HG02852 (cell line): Measurements from ENCODE around the gene TRPC4AP.

Experiments
- ATAC-seq: cut with Tn5 transposase; IDR thresholded peaks from one replicate; pipeline ENCODE4 v1.9.1; 2021; ENCODE audit warnings: mild to moderate bottlenecking, moderate library complexity; ENCODE audit not compliant: unreplicated experiment

The TRPC4AP gene

DNA sequence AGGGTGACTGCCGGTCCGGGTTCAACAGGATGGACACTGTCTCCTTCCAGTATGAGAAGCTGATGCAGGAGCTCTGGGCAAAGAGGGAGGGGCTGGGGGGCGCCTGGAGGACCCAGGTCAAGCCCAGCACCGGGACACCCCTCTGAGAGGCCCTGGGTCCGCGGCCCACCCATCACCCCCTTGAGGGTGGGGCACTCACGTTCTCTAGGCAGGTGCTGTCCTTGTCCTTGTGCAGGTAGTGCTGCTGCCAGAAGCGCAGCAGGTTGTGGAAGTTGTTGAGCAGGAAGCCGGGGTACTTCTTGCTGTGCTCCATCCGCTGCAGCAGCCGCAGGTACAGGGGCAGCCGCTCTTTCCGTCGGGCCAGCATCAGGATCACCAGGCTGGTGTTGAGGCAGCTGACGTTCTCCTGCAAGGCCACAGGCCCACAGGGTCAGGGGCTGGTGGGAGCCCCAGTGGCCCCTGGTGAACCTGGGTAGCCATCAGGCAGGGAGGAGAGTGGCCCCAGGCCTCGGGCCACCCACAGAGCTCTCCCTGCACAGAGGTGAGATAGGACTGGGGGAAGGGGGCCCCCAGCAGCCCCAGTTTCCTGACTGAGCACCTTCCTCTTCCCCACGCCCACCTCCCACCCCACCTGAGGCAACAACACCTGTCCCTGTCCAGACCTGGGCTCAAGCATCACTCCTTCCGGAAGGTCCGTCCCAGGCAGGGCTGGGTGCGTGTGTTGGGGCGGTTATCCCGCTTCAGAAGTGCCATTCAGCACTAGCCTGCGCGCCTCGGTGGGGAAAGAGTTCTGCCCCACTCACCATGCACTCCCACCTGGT is 89.2 kb downstream of the TRPC4AP start:
- ATAC-seq, result no peak

DNA sequence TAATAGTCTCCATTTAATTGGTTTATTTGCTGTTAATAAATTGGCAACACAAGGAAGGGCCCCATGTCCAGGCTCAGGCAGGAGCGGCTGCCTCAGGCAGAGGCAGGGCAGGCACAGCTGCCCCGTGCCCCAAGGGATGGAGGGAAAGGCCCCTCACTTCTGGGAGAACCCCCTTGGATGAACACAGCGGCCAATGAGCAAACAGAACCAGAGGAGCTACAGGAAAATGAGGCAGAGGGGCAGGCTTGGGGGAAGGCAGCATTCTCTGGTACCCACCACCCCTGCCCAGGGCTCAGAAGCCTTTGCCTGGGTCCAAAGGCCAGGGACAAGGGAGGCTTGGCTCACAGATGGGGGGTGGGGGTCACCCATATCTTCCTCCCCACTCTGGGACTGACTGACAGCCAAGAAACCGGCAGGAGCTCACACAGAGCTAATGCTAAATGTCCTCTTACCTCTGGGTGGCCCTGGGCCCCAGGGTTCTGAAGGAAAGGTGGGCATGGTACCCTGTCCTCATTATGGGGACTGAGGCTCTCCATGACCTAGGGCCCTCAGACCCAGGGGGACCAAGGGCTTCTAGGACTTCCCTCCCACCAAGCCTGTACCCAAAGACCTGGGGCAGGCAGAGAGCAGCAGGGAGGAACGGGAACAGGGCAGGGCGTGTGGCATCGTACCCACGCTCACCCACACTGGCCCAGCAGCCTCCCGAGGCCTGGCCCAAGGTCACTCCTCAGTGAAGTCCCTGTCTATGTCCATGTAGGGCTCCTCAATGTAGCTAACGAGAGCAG is 90.0 kb downstream of the TRPC4AP start:
- ATAC-seq, result no peak

DNA sequence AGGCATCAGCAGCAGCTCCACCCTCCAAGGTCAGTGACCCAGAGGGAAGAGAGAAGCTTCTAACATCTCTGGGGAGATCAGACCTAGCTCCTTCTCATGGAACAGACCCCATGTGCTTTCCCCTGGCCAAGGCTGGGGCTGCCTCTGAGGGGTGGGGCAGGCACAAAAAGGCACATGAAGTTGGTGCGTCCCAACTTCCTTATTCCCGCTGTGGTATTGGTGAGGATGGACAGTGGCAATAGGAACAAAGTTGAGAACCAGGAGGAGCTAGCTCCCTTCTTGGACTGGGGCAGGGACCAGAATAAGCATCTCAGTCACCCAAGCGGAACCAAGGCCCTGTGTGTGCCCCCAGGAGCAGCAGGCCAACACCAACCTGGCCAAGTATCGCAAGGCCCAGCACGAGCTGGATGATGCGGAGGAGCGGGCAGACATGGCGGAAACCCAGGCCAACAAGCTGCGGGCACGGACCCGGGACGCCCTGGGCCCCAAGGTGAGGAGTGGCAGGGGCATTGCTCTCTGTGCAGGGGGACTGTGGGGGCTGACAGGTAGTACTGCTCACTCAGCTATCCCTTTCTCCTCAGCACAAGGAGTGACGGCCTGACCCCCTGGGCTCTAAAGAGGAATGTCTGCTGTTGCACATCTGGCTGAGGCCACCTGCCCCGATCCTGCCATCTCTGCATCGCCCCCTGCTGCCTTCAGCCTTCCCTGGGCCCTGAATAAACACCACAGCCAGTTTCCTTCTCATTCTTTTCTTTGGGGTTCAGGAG is 90.8 kb downstream of the TRPC4AP start:
- no peak for ATAC-seq

DNA sequence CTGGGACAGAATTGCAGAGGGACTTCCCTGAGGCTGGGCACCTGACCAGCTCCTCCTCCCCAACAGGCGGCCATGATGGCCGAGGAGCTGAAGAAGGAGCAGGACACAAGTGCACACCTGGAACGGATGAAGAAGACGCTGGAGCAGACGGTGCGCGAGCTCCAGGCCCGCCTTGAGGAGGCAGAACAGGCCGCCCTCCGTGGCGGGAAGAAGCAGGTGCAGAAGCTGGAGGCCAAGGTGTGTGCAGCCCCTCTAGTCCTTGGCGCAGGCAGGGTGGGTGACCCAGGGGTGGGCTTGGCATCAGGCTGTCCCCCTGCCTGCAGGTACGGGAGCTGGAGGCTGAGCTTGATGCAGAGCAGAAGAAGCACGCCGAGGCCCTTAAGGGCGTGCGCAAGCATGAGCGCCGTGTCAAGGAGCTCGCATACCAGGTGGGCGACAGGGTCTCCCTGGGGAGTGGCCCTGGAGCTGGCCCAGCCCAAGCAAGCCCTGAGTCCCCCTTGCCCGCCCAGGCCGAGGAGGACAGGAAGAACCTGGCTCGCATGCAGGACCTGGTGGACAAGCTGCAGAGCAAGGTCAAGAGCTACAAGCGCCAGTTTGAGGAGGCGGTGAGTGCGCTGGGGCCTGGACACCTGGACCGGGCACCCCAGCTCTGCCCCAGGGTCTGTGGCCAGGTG is 91.5 kb downstream of the TRPC4AP start:
- no peak for ATAC-seq

DNA sequence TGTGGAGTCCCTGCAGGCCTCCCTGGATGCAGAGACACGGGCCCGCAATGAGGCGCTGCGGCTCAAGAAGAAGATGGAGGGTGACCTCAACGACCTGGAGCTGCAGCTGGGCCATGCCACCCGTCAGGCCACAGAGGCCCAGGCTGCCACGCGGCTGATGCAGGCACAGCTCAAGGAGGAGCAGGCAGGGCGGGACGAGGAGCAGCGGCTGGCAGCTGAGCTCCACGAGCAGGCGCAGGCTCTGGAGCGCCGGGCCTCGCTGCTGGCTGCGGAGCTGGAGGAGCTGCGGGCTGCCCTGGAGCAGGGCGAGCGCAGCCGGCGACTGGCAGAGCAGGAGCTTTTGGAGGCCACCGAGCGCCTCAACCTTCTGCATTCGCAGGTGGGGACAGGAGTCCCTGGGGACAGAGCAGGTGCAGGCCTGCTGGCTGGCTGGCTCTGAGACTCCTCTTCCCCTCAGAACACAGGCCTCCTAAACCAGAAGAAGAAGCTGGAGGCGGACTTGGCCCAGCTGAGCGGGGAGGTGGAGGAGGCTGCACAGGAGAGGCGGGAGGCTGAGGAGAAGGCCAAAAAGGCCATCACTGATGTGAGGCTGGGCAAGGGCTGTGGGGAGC is 92.2 kb downstream of the TRPC4AP start:
- no peak for ATAC-seq

DNA sequence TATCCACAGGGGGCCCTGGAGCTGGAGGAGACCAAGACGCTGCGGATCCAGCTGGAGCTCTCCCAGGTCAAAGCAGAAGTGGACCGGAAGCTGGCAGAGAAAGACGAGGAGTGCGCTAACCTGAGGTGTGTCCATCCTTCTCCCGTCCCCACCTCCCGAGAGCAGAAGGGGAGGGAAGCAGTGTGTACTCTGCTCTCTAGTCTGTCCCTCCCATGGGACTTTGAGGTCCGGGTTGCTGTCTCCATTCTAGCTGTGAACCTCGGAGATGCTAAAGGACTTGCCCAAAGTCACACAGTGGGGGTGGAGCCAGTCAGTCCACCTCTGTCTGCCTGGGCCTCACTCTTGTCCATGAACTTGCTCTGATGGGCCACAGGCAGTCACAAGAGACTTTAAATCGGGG is 92.8 kb downstream of the TRPC4AP start:
- no peak for ATAC-seq

DNA sequence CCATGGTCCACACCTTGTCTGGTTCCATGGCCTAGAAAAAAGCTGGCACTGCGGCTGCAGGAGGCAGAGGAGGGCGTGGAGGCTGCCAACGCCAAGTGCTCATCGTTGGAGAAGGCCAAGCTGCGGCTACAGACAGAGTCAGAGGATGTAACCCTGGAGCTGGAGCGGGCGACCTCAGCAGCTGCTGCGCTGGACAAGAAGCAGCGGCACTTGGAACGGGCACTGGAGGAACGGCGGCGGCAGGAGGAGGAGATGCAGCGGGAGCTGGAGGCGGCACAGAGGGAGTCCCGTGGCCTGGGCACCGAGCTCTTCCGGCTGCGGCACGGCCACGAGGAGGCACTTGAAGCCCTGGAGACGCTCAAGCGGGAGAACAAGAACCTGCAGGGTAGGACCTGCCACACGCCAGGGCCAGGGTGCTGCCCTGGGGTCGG is 93.6 kb downstream of the TRPC4AP start:
- ATAC-seq, result no peak

GRCh38 chr20:34998331-34998950 is 94.2 kb downstream of the TRPC4AP start:
- ATAC-seq, result no peak

DNA sequence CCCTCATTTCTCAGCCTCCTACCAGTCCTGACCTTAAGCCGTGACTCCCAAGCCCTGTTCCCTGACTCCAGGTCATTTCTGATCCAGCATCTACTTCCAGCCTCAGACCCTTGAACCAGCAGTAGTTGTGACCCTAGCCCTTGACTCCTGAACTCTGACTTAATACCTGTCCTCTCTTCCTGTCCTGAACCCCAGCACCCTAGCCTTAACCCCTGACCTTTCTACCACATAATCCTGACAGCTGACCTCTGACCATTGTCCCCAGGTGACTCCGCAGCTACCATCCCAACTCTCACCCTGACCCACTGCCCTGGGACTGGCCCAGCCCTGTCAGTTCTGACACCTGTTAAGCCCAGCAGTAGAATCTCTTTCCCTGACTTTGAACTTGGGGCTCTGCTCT is 94.8 kb downstream of the TRPC4AP start:
- no peak for ATAC-seq

- ATAC-seq, result no peak
Measured at GRCh38 chr20:34997131-34997561, 95.5 kb downstream of the TRPC4AP start.

DNA sequence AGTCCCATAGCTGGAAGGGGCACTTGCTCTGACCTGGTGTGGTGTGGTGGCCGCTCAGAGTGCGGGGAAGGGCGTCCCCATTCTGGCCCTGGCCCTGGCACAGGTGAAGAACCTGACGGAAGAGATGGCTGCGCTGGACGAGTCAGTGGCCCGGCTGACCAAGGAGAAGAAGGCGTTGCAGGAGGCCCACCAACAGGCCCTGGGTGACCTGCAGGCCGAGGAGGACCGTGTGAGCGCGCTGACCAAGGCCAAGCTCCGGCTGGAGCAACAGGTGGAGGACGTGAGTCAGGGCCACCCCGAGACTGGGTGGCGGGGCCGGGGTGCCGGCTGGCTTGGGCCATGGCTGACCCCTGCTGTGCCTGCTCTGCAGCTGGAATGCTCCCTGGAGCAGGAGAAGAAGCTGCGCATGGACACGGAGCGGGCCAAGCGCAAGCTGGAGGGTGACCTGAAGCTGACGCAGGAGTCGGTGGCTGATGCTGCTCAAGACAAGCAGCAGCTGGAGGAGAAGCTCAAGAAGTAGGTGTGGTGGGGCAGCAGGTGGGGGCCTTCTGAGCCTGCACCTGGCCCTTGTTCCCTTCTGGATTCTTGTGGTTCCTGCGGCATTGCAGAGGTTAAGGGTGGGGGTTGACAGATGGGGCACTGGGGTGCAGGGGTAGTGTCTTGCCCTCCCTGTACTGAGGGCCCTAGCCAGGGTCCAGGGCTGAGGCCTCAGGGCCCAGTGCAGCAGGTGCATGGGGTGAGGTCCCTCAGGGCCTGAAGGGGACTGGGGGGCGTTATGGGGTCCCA is 96.2 kb downstream of the TRPC4AP start:
- no peak for ATAC-seq

DNA sequence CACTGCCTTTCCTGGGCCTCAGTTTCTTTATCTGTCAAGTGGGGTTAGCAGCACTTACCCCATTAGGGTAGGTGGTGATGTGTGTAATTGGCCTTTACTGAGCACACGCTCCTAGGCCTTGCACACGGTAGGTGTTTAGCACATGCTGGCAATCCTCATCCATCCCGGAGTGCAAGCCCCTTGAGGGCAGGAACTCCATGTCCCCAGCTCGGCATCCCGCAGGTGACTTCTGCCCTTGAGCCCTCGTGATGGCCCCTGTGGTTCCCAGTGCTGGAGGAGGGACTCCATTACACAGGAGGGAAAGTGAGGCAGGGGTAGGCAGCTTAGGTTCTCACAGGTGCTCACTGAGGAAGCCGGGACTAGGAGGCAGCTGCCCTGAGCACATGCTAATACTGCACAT is 96.9 kb downstream of the TRPC4AP start:
- no peak for ATAC-seq

GRCh38 chr20:34995192-34995591 is 97.4 kb downstream of the TRPC4AP start:
- ATAC-seq, result no peak

DNA sequence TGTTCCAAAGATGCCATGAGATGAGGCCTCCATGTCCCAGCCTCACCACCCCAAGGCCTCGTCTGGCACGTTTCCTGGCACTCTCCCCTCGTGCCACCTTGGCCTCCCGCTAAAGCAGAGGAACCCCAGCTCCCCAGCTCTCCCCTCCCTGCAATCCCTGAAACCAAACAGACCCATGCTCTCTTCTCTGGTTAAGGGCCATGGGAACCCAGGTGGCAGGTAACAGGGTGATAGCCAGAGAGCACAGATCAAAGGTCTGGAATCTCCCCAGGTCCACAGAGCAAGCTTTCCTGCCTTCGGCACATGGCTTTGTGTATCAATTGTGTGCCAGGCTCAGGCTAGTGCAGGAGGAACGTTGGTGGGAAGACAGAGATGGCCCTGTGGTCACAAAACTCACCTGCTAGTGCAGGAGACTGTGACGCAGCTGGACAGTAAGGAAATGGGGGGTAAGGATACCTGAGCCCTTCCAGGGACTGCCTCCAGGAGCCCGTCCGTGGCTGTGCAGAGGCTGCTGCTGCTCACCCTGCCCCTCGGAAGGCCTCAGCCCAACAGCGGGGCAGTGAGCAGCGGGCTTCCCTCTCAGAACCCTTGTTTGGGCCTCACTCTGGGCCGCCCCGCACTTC is 98.0 kb downstream of the TRPC4AP start:
- no peak for ATAC-seq

DNA sequence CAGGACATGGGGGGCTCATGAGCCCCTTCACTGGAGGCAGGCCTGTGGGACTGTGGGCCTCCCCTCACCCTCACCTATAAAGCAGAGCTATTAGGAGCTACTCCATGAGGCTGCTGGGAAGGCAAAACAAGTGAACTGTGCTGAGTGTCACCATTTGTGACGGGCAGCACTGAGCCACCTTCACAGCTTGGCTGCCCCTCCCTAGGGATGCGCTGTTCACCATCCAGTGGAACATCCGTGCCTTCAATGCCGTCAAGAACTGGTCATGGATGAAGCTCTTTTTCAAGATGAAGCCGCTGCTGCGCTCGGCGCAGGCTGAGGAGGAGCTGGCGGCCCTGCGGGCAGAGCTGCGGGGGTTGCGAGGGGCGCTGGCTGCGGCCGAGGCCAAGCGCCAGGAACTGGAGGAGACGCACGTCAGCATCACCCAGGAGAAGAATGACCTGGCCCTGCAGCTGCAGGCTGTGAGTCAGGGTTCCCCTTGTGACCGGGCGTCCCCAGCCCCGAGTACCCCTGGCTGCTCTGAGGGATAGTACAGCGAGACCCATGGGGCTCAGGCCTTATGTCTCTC is 98.6 kb downstream of the TRPC4AP start:
- ATAC-seq, result no peak

- ATAC-seq, result no peak
Measured at GRCh38 chr20:34992751-34993417, 99.7 kb downstream of the TRPC4AP start.

DNA sequence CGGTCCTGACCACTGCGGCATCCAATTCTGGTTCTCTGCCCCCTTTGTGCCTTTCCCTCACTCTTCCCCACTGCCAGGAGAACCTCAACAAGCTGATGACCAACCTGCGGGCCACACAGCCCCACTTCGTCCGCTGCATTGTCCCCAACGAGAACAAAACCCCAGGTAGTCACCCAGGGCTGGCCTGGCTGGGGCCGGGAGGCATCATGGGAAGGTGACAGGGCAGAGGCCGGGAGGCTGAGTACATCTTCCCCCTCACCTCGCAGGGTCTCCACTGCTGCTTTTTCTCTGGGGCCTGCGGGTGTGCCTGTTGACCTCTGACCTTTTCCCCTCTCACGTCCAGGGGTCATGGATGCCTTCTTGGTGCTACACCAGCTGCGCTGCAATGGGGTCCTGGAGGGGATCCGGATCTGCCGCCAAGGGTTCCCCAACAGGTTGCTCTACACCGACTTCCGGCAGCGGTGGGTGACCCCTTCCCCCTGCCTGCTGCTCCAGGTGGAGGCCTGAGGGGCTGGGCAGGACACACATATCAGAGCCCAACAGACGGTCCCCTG is 101.9 kb downstream of the TRPC4AP start:
- ATAC-seq, result no peak

GRCh38 chr20:34990231-34990630 is 102.4 kb downstream of the TRPC4AP start:
- ATAC-seq, result no peak
